GM12891 (cell line): ENCODE results near the gene THADA.

Experiments used
- POLR2A ChIP-seq: IDR thresholded peaks from 2 replicates; pipeline ENCODE4 v1.6.1; 2011; ENCODE audit warnings: low read depth, low read length, control low read depth
- TAF1 ChIP-seq: IDR thresholded peaks from 2 replicates; pipeline ENCODE4 v1.6.1; 2011; ENCODE audit warnings: low read depth, low read length, control low read depth

DNA sequence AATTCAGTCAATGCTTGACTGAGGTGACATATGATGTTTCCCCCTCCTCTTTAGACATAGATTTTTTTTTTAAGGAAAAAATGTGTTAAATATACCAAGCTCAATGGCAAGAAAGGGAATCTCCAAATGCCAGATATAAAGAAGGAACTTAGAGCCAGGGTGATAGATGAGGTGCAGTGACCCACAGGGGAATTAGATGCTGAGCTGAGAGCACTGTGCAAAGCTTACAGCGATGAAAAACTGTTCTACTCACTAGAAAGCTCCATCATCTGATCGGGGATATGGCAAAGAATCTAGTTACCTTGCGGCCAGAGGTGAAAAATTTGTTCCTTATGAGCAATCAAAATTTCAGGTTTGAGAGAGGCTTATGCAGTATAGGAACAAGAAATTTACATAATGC, 218.5 kb downstream of the THADA start:
- TF ChIP-seq POLR2A (no peak), TAF1 (no peak)
